Adrenal gland (tissue), 5 donors: ENCODE data around the gene SLC35G3.
A peak's percentile ranks its signal among the peaks of the same experiment; 100 is the strongest.

Source experiments
- CTCF ChIP-seq, 6 experiments: fragments of 450-650 bp in 4 of 6; fragments of 200-600 bp in 2 of 6; sonication (generic) in 1 of 6; IDR thresholded peaks; 1 replicate in 5 of 6; 2 replicates in 1 of 6; pipeline versions ENCODE4 v1.5.1 to v1.8.0; 2016 to 2021; ENCODE audit warnings: antibody characterized with exemption in 6 of 6, mild to moderate bottlenecking in 2 of 6, moderate library complexity in 1 of 6
- POLR2A ChIP-seq, 2 donors: fragments of 450-650 bp; IDR thresholded peaks; one replicate each; pipeline ENCODE4 v1.6.1; 2017; ENCODE audit warnings: antibody characterized with exemption in 2 of 2, mild to moderate bottlenecking in 2 of 2, moderate library complexity in 1 of 2
- donor health status: DM: no; HTN: no; CAD: no.

- TF ChIP-seq CTCF (IDR thresholded peaks at IDR 0.05): no peak
- peak; percentile 94 to 97 for TF ChIP-seq POLR2A (IDR thresholded peaks at IDR 0.05)
These were observed 48.8 kb upstream of the SLC35G3 start, which contains the start of gene SLFN5 for GRCh38 chr17:35242805-35243560.
